Fibroblast of skin of left quadriceps (primary cell): ENCODE data around the gene PDCD1.
"Not testable (repeated sequence)": the region's sequence is repeated elsewhere in the genome, so short reads cannot be mapped to it uniquely, and the experiment has no call there.

Source experiments
- DNase-seq, 2 experiments: peaks; one replicate each; pipeline ENCODE4 v3.0.0-alpha.2; 2013; ENCODE audit warnings: low read depth in 2 of 2

PDCD1 gene

GRCh38 chr2:241800198-241800903 is 58.3 kb downstream of the PDCD1 start:
- not testable (repeated sequence) for DNase-seq
